ENCODE data around the gene PTPRN2. TPM values are rescaled to one million over a fixed set of nuclear protein-coding genes. Genes with fewer than 3 reads are reported as not detected.

Gene PTPRN2
- total and polyA plus RNA-seq, 2 donors (not counting 3 experiments of a cell fraction or from before 2014, with no cell fraction given), result 0.62 to 0.88 TPM

DNA sequence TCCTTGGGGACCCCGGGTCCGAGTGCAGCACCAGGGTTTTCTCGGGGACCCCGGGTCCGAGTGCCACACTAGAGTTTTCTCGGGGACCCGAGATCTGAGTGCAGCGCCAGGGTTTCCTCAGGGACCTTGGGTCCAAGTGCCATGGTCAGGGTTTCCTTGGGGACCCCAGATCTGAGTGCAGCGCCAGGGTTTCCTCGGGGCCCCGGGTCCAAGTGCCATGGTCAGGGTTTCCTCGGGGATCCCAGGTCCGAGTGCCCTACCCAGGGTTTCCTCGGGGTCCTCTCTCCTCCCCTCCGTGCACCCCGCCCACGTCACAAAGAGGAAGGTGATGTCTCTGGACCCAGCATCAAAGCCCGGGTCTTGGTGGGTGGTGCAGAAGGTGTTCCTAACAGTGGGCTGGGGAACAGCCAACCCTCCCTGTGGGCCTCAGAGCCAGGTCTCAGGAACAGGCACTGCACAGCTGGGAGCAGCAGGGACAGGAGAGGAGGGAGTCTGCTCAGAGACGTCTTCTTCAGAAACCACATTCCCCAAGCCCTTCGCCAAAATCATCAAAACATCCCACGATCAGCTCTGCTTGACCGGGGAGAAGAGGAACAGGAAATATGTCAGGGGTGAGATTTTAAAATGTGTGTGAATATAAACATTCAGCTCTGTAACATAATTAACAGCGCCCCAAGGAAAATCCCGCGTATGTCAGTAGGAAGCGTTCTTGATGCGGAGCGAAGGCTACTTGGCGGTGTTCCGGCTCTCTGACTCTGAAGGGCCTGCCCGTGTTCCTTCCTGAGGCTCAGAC lies 710.1 kb downstream of the PTPRN2 start:
- no peaks in the 10 kb centered on the region for H3K79me2 ChIP-seq (ENCODE audit: control insufficient read depth, insufficient read depth, low read length)
- H3K9me1 ChIP-seq (replicated peaks; ENCODE audit: control insufficient read depth, extremely low read depth, insufficient read depth, low read length), result no peaks in the 10 kb centered on the region
- no peaks in the 10 kb centered on the region for H3K36me3 ChIP-seq (ENCODE audit: control insufficient read depth in 2 of 2, extremely low read depth in 1 of 2, insufficient read depth in 2 of 2, low read length in 2 of 2)
- dilution Hi-C loops (cut with MboI; ENCODE audit: extremely low pct_ligation_motif_present, low sequenced_read_pairs), result no loop called here
- H3K9me3 ChIP-seq (replicated peaks; ENCODE audit: control insufficient read depth, insufficient read depth, low read length), result peaks cover 2% of the 10 kb centered on the region
- H4K20me1 ChIP-seq (replicated peaks; ENCODE audit: control insufficient read depth, extremely low read depth, insufficient read depth, low read length), result no peaks in the 10 kb centered on the region
- ChIA-PET POLR2A (no interaction called here), CTCF (no interaction called here)
- H3K9ac ChIP-seq (replicated peaks; ENCODE audit: extremely low read depth, insufficient read depth, low read length), result no peak overlapping the region
- DNase-seq (ENCODE audit: low read depth, low spot score) (no peak), FAIRE-seq (no peak)
- TF ChIP-seq EZH2 (IDR thresholded peaks at IDR 0.05; ENCODE audit: borderline replicate concordance, low read depth, low read length, severe bottlenecking) (no peak), MYC (IDR thresholded peaks at IDR 0.05; ENCODE audit: low read depth, low read length) (no peak), GATA2 (IDR thresholded peaks at IDR 0.05; ENCODE audit: insufficient read depth, insufficient read length, low read depth, low read length) (no peak), POLR2A (IDR thresholded peaks at IDR 0.05; ENCODE audit: low read depth, low read length) (no peak), FOS (IDR thresholded peaks at IDR 0.05; ENCODE audit: borderline replicate concordance, insufficient read depth, low read length) (no peak), POLR2AphosphoS5 (IDR thresholded peaks at IDR 0.05; ENCODE audit: insufficient read depth, low read depth, low read length) (no peak), JUN (IDR thresholded peaks at IDR 0.05; ENCODE audit: borderline replicate concordance, insufficient read depth, insufficient read length, low read depth) (no peak)
- TF ChIP-seq, protein P1, sequence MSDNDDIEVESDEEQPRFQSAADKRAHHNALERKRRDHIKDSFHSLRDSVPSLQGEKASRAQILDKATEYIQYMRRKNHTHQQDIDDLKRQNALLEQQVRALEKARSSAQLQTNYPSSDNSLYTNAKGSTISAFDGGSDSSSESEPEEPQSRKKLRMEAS (IDR thresholded peaks at IDR 0.05; ENCODE audit: insufficient read depth, insufficient read length), result no peak
- TF ChIP-seq, protein P2, sequence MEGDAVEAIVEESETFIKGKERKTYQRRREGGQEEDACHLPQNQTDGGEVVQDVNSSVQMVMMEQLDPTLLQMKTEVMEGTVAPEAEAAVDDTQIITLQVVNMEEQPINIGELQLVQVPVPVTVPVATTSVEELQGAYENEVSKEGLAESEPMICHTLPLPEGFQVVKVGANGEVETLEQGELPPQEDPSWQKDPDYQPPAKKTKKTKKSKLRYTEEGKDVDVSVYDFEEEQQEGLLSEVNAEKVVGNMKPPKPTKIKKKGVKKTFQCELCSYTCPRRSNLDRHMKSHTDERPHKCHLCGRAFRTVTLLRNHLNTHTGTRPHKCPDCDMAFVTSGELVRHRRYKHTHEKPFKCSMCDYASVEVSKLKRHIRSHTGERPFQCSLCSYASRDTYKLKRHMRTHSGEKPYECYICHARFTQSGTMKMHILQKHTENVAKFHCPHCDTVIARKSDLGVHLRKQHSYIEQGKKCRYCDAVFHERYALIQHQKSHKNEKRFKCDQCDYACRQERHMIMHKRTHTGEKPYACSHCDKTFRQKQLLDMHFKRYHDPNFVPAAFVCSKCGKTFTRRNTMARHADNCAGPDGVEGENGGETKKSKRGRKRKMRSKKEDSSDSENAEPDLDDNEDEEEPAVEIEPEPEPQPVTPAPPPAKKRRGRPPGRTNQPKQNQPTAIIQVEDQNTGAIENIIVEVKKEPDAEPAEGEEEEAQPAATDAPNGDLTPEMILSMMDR (IDR thresholded peaks at IDR 0.05; ENCODE audit: extremely low read depth in 1 of 2, insufficient read depth in 1 of 2, low read depth in 1 of 2, low read length in 2 of 2), result no peak
- H2AFZ ChIP-seq (ENCODE audit: low read depth, low read length), result no peak overlapping the region
- H3K4me1 ChIP-seq (ENCODE audit: control insufficient read depth, extremely low read depth, insufficient read depth, low read length), result no peaks in the 10 kb centered on the region
- H3K4me3 ChIP-seq (replicated peaks in 1 of 3; ENCODE audit: insufficient read depth in 1 of 3, low read depth in 1 of 3, low read length in 3 of 3), result no peak overlapping the region
- H3K27me3 ChIP-seq (ENCODE audit: control insufficient read depth in 2 of 2, insufficient read depth in 2 of 2, low read length in 2 of 2), result no peaks in the 10 kb centered on the region
- H3K4me2 ChIP-seq (ENCODE audit: insufficient read depth, low read length), result no peak overlapping the region
- no TSS peak for BruUV-seq (replicated peaks)
- H3K27ac ChIP-seq (ENCODE audit: insufficient read depth, low read depth, low read length), result no peak overlapping the region
- intact Hi-C loops (cut with micrococcal nuclease), result no loop called here

Measured in endothelial cell of umbilical vein (primary cell).